ENCODE measurements around the gene RABAC1. TPM values are rescaled to one million over a fixed set of nuclear protein-coding genes. Genes with fewer than 3 reads are reported as not detected.

The RABAC1 gene
- total RNA-seq, 2 experiments from 2014 or later, result 171 to 191 TPM

GRCh38 chr19:41906916-41907680 lies 52.0 kb downstream of the RABAC1 start:
- Histone ChIP-seq H3K36me3 (ENCODE audit: insufficient read depth, low read length) (peaks cover 54% of the 10 kb centered on the region), H4K20me1 (ENCODE audit: insufficient read depth, low read length) (no peaks in the 10 kb centered on the region), H3K9me2 (ENCODE audit: insufficient read depth, low read length) (no peaks in the 10 kb centered on the region), H2AFZ (ENCODE audit: low read length) (no peak overlapping the region), H3K9me3 (ENCODE audit: low read length) (no peaks in the 10 kb centered on the region), H3K27ac (ENCODE audit: low read depth, low read length, poor library complexity, severe bottlenecking) (no peak overlapping the region), H3K79me2 (ENCODE audit: insufficient read depth, low read depth, low read length) (no peaks in the 10 kb centered on the region), H3K4me3 (ENCODE audit: low read depth, low read length, poor library complexity, severe bottlenecking) (no peak overlapping the region), H3K4me2 (ENCODE audit: low read length) (no peak overlapping the region), H3K4me1 (ENCODE audit: insufficient read depth, low read length, poor library complexity, severe bottlenecking) (peaks cover 7% of the 10 kb centered on the region)
- TSS peak; percentile 78 for BruUV-seq (replicated peaks)
- POLR2A ChIA-PET, result no interaction called here
- TF ChIP-seq EZH2phosphoT487 (IDR thresholded peaks at IDR 0.05; ENCODE audit: borderline replicate concordance, low read depth, low read length) (no peak), CTCF (conservative IDR thresholded peaks at IDR 0.05; ENCODE audit: low read length) (no peak)
- CTCF ChIA-PET (ENCODE audit: unreplicated experiment), result no interaction called here
- DNase-seq (ENCODE audit: low spot score), result no peak
- intact Hi-C loops (cut with micrococcal nuclease; ENCODE audit: unreplicated experiment), result no loop called here

Other genes with a start within 250 kb of the RABAC1 start
- not detected in 2 replicates for gene CEACAM6, start 203.8 kb downstream of the RABAC1 start, total RNA-seq (2014; rRNA removed; shearing (Covaris generic))
- gene CEACAM6, start 203.8 kb downstream of the RABAC1 start, total RNA-seq (2022), result not detected in 2 replicates
- not detected in 2 replicates for gene CEACAM3, start 162.7 kb downstream of the RABAC1 start, total RNA-seq (2014; rRNA removed; shearing (Covaris generic))
- not detected in 2 replicates for gene CEACAM3, start 162.7 kb downstream of the RABAC1 start, total RNA-seq (2022)
- not detected in 2 replicates for gene LYPD4, start 114.6 kb downstream of the RABAC1 start, total RNA-seq (2014; rRNA removed; shearing (Covaris generic))
- gene LYPD4, start 114.6 kb downstream of the RABAC1 start, total RNA-seq (2022), result not detected in 2 replicates
- not detected in 2 replicates for gene DMRTC2, start 114.3 kb downstream of the RABAC1 start, total RNA-seq (2014; rRNA removed; shearing (Covaris generic))
- not detected in 2 replicates for gene DMRTC2, start 114.3 kb downstream of the RABAC1 start, total RNA-seq (2022)
- gene RPS19, start 99.1 kb downstream of the RABAC1 start, total RNA-seq (2014; rRNA removed; shearing (Covaris generic)), result 4,018 and 4,414 TPM in 2 replicates
- 3,803 and 3,902 TPM in 2 replicates for gene RPS19, start 99.1 kb downstream of the RABAC1 start, total RNA-seq (2022)
- 848 and 1,195 TPM in 2 replicates for gene CD79A, start 82.0 kb downstream of the RABAC1 start, total RNA-seq (2014; rRNA removed; shearing (Covaris generic))
- 896 and 1,094 TPM in 2 replicates for gene CD79A, start 82.0 kb downstream of the RABAC1 start, total RNA-seq (2022)
- 74.9 and 96.9 TPM in 2 replicates for gene ARHGEF1, start 76.1 kb downstream of the RABAC1 start, total RNA-seq (2014; rRNA removed; shearing (Covaris generic))
- 297 and 318 TPM in 2 replicates for gene ARHGEF1, start 76.1 kb downstream of the RABAC1 start, total RNA-seq (2022)
- gene ERFL, start 30.9 kb downstream of the RABAC1 start, total RNA-seq (2014; rRNA removed; shearing (Covaris generic)), result 1.6 and 1.9 TPM in 2 replicates
- gene ERFL, start 30.9 kb downstream of the RABAC1 start, total RNA-seq (2022), result 5.9 and 6.8 TPM in 2 replicates
- gene ATP1A3, start 34.9 kb upstream of the RABAC1 start, total RNA-seq (2014; rRNA removed; shearing (Covaris generic)), result 3.1 and 9.3 TPM in 2 replicates
- 33.0 and 33.3 TPM in 2 replicates for gene ATP1A3, start 34.9 kb upstream of the RABAC1 start, total RNA-seq (2022)
- gene GRIK5, start 110.9 kb upstream of the RABAC1 start, total RNA-seq (2014; rRNA removed; shearing (Covaris generic)), result 0.73 and 0.77 TPM in 2 replicates
- gene GRIK5, start 110.9 kb upstream of the RABAC1 start, total RNA-seq (2022), result 1.1 and 1.3 TPM in 2 replicates
- 18.5 and 29.3 TPM in 2 replicates for gene ZNF574, start 116.8 kb upstream of the RABAC1 start, total RNA-seq (2014; rRNA removed; shearing (Covaris generic))
- 14.5 and 16.6 TPM in 2 replicates for gene ZNF574, start 116.8 kb upstream of the RABAC1 start, total RNA-seq (2022)
- gene POU2F2, start 173.1 kb upstream of the RABAC1 start, total RNA-seq (2014; rRNA removed; shearing (Covaris generic)), result 28.6 and 33.5 TPM in 2 replicates
- 59.5 and 66.5 TPM in 2 replicates for gene POU2F2, start 173.1 kb upstream of the RABAC1 start, total RNA-seq (2022)

Data from OCI-LY7 (cell line).